HL-60 (cell line): ENCODE measurements around the gene IRGC.

Experiments used
- DNase-seq, 2 experiments: peaks; one replicate each; pipeline ENCODE4 v3.0.0-alpha.2; 2010 to 2020; ENCODE audit warnings: low read depth in 1 of 2, low spot score in 1 of 2
- H3K27ac ChIP-seq: fragments of 250-450 bp; sonication (Bioruptor Pico); replicated peaks from 2 replicates; pipeline ENCODE4 v1.5.1; 2020; ENCODE audit warnings: mild to moderate bottlenecking, moderate library complexity
- H3K27me3 ChIP-seq: fragments of 250-450 bp; sonication (Bioruptor Pico); 2 replicates; pipeline ENCODE4 v1.5.1; 2021; ENCODE audit warnings: mild to moderate bottlenecking, moderate library complexity; ENCODE audit not compliant: insufficient read depth, poor library complexity, severe bottlenecking
- H3K4me3 ChIP-seq: replicated peaks from 2 replicates; pipeline ENCODE4 v1.5.1; 2011; ENCODE audit warnings: mild to moderate bottlenecking, control low read depth, low read length; ENCODE audit not compliant: insufficient read depth
- CTCF ChIP-seq: IDR thresholded peaks from one replicate; pipeline ENCODE4 v1.5.1; 2011; ENCODE audit warnings: low read length, control low read depth, inconsistent platforms; ENCODE audit not compliant: insufficient read depth
- GABPA ChIP-seq: IDR thresholded peaks from 2 replicates; pipeline ENCODE4 v1.6.1; 2012; ENCODE audit warnings: low read depth
- POLR2AphosphoS5 ChIP-seq: IDR thresholded peaks from 2 replicates; pipeline ENCODE4 v1.6.1; 2012; ENCODE audit warnings: low read depth
- REST ChIP-seq: IDR thresholded peaks from 2 replicates; pipeline ENCODE4 v1.6.1; 2012; ENCODE audit warnings: low read depth; ENCODE audit not compliant: insufficient replicate concordance
- SPI1 ChIP-seq: IDR thresholded peaks from 2 replicates; pipeline ENCODE4 v1.6.1; 2012; ENCODE audit warnings: low read depth, mild to moderate bottlenecking, borderline replicate concordance

The IRGC gene

GRCh38 chr19:43690444-43690843 is 25.4 kb upstream of the IRGC start:
- no peak overlapping the region; the same call in 1 of the 2 replicates for H3K27ac ChIP-seq
- TF ChIP-seq REST (no peak), CTCF (no peak), GABPA (no peak), POLR2AphosphoS5 (no peak), SPI1 (no peak)
- H3K4me3 ChIP-seq: no peak overlapping the region
- H3K27me3 ChIP-seq: no peaks in the 10 kb centered on the region
- DNase-seq: no peak

DNA sequence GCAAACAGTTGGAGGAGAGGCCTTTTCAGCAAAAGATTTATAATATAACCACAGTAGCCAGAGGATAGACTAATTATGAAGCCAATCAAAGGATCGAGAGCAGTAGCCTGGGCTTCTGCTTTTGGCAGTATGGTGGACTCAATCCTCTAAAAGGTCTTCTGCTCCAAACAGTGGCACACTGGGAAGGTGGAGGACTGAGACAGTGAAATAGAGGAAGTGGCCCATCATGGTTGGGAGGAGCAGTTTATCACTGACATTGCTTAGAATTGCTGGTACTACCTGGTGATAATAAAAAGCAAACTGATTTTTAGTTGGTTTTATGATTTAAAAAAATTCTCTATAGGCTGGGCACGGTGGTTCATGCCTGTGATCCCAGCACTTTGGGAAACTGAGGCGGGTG is 25.0 kb upstream of the IRGC start:
- no peaks in the 10 kb centered on the region for H3K27me3 ChIP-seq
- H3K27ac ChIP-seq: no peak overlapping the region; the same call in 1 of the 2 replicates
- TF ChIP-seq SPI1: peak; percentile 91
- no peak for TF ChIP-seq CTCF
- no peak overlapping the region for H3K4me3 ChIP-seq
- peak in 1 of 2 experiments; percentile 55 for DNase-seq

DNA sequence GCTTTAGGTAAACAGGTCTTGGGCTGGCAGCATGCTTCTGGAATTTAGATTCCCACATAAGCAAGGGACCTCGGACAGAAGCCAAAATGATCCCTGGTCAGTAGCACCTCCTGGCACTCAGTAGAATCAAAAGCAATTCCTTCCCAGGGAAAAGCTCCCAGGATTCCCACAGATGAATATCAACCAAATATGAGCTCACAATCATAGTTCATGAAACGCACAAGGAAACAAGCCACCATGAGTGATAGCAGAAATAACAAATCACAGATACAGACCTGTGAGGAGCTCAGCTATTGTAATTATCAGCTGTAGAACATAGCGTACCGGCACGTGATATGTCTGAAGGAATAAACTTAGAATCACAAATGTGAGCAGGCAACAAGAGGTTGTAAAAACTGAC is 24.1 kb upstream of the IRGC start:
- no peak for TF ChIP-seq CTCF
- no peak for TF ChIP-seq POLR2AphosphoS5
- TF ChIP-seq SPI1: no peak
- no peak for TF ChIP-seq GABPA
- TF ChIP-seq REST: no peak
- Histone ChIP-seq H3K4me3 (no peak overlapping the region), H3K27ac (peak overlapping the region; percentile 82), H3K27me3 (no peaks in the 10 kb centered on the region)
- no peak for DNase-seq

- Histone ChIP-seq H3K27me3 (no peaks in the 10 kb centered on the region), H3K4me3 (no peak overlapping the region), H3K27ac (peak overlapping the region; percentile 82)
- DNase-seq: no peak
- TF ChIP-seq GABPA (no peak), POLR2AphosphoS5 (no peak), REST (no peak), SPI1 (no peak), CTCF (no peak)
Observed at GRCh38 chr19:43692385-43692784, 23.5 kb upstream of the IRGC start.
